ENCODE data around the gene INHBB. TPM values are rescaled to one million over a fixed set of nuclear protein-coding genes. Genes with fewer than 3 reads are reported as not detected.

The INHBB gene
- total and polyA plus RNA-seq, 2 of the 4 experiments (the other 2 are of a cell fraction), result 0.18 to 0.92 TPM

GRCh38 chr2:120352696-120353590 is 7.0 kb downstream of the INHBB start:
- no peak for DNase-seq
- H2BK120ac ChIP-seq (ENCODE audit: low read depth, low read length), result no peak overlapping the region
- no peak overlapping the region for H3K18ac ChIP-seq (ENCODE audit: low read depth, low read length)
- H3K27me3 ChIP-seq (ENCODE audit: control insufficient read depth, insufficient read depth, low read length), result peaks cover 83% of the 10 kb centered on the region
- H3K9ac ChIP-seq (ENCODE audit: low read depth, low read length), result no peak overlapping the region
- no peak overlapping the region for H3K27ac ChIP-seq (ENCODE audit: insufficient read depth, low read length)
- H3K9me3 ChIP-seq (ENCODE audit: control insufficient read depth, insufficient read depth, low read length), result no peaks in the 10 kb centered on the region
- in situ Hi-C loops (cut with MboI; ENCODE audit: low sequenced_read_pairs), result no loop called here
- no peaks in the 10 kb centered on the region for H3K9me1 ChIP-seq (ENCODE audit: insufficient read depth, low read length)
- no peak overlapping the region for H2AFZ ChIP-seq (replicated peaks; ENCODE audit: low read length, poor library complexity)
- no TSS peak for BruUV-seq (replicated peaks)
- no peak overlapping the region for H3K4me3 ChIP-seq (ENCODE audit: insufficient read depth, low read depth, low read length)
- no peak overlapping the region for H3K4me2 ChIP-seq (ENCODE audit: low read depth, low read length)
- H2AK5ac ChIP-seq (ENCODE audit: low read depth, low read length), result no peak overlapping the region
- no peaks in the 10 kb centered on the region for H3K36me3 ChIP-seq (ENCODE audit: control insufficient read depth, insufficient read depth, low read length)
- ChIA-PET POLR2A (ENCODE audit: unreplicated experiment) (no interaction called here), CTCF (no interaction called here)
- no peak overlapping the region for H3K4ac ChIP-seq (ENCODE audit: low read depth, low read length)
- no peak for ATAC-seq (ENCODE audit: low read depth)
- no peak overlapping the region for H4K5ac ChIP-seq (ENCODE audit: low read depth, low read length)
- no peak overlapping the region for H3K23ac ChIP-seq (ENCODE audit: low read depth, low read length)
- no peaks in the 10 kb centered on the region for H4K20me1 ChIP-seq (ENCODE audit: insufficient read depth, low read length)
- WGBS, 2 experiments (ENCODE audit: extremely low coverage in 2 of 2, insufficient read length in 1 of 2), result 81% methylated on average over 8 of the region's 15 CpGs; no CpG with 5 or more reads in 1 of the 2 experiments
- no peaks in the 10 kb centered on the region for H3K4me1 ChIP-seq (ENCODE audit: control insufficient read depth, insufficient read depth, low read length)
- H3K56ac ChIP-seq (ENCODE audit: extremely low read depth, insufficient read depth, low read length), result no peak overlapping the region
- TF ChIP-seq MAFK (IDR thresholded peaks at IDR 0.05; ENCODE audit: low read depth, low read length) (no peak), USF2 (IDR thresholded peaks at IDR 0.05; ENCODE audit: low read depth, low read length) (no peak), BHLHE40 (IDR thresholded peaks at IDR 0.05; ENCODE audit: low read depth, low read length) (no peak)
- dilution Hi-C loops (cut with HindIII; ENCODE audit: low sequenced_read_pairs, unreplicated experiment), result no loop called here
- H2BK5ac ChIP-seq (ENCODE audit: low read depth, low read length, poor library complexity, severe bottlenecking), result no peak overlapping the region
- H2BK15ac ChIP-seq (ENCODE audit: low read depth, low read length), result no peak overlapping the region
- H2BK20ac ChIP-seq (ENCODE audit: low read depth, low read length), result no peak overlapping the region
- no peak overlapping the region for H4K91ac ChIP-seq (ENCODE audit: insufficient read depth, low read depth, low read length)
- H4K8ac ChIP-seq (ENCODE audit: low read depth in 2 of 2, low read length in 2 of 2), result no peak overlapping the region
- no peaks in the 10 kb centered on the region for H3K79me1 ChIP-seq (ENCODE audit: low read depth in 1 of 2, low read length in 2 of 2)
- intact Hi-C loops (cut with micrococcal nuclease), result no loop called here
- no peak overlapping the region for H3K14ac ChIP-seq (replicated peaks; ENCODE audit: low read depth, low read length)
- no peak overlapping the region for H2AK9ac ChIP-seq (replicated peaks; ENCODE audit: low read depth, low read length, poor library complexity)

Measured in IMR-90 (cell line).